Glutamatergic neuron (in vitro differentiated cells): Measurements from ENCODE around the gene RPRD1A. TPM values are rescaled to one million over a fixed set of nuclear protein-coding genes. Genes with fewer than 3 reads are reported as not detected.

Experiments used
- DNase-seq: peaks from one replicate; pipeline ENCODE4 v3.0.0; 2022
- H3K27ac Mint-ChIP-seq: one replicate; pipeline ENCODE4 v1.8.0; 2020; ENCODE audit warnings: mild to moderate bottlenecking, mixed read lengths, inconsistent platforms; ENCODE audit not compliant: unreplicated experiment
- H3K27me3 Mint-ChIP-seq: one replicate; pipeline ENCODE4 v1.8.0; 2020; ENCODE audit warnings: mild to moderate bottlenecking, moderate library complexity, mixed read lengths, inconsistent platforms; ENCODE audit not compliant: unreplicated experiment
- H3K36me3 Mint-ChIP-seq: one replicate; pipeline ENCODE4 v1.8.0; 2020; ENCODE audit warnings: mild to moderate bottlenecking, mixed read lengths, inconsistent platforms; ENCODE audit not compliant: unreplicated experiment
- H3K4me1 Mint-ChIP-seq: one replicate; pipeline ENCODE4 v1.8.0; 2020; ENCODE audit warnings: mild to moderate bottlenecking, low read depth, mixed read lengths, inconsistent platforms; ENCODE audit not compliant: unreplicated experiment
- H3K4me3 Mint-ChIP-seq: one replicate; pipeline ENCODE4 v1.8.0; 2020; ENCODE audit warnings: mild to moderate bottlenecking, mixed read lengths, inconsistent platforms; ENCODE audit not compliant: unreplicated experiment
- H3K9me3 Mint-ChIP-seq: one replicate; pipeline ENCODE4 v1.8.0; 2020; ENCODE audit warnings: mild to moderate bottlenecking, moderate library complexity, mixed read lengths, inconsistent platforms; ENCODE audit not compliant: unreplicated experiment
- total RNA-seq: library from RNA; stranded (reverse); fragmentation: NEBNext Ultra II Directional; extraction: Animal tissue kit (Norgen Biotek cat#: 25700); gene quantifications from one replicate; pipeline ENCODE4 v1.2.1, GENCODE V29; 2021; ENCODE audit not compliant: unreplicated experiment
- TF ChIP-seq, protein P1 (sequence below): fragments of 200-600 bp; sonication (generic); IDR thresholded peaks from one replicate; pipeline ENCODE4 v1.5.0; 2021; ENCODE audit not compliant: partially characterized antibody, unreplicated experiment

RPRD1A gene
- total RNA-seq, 1 donor from 2014 or later, result 68.8 TPM

DNA sequence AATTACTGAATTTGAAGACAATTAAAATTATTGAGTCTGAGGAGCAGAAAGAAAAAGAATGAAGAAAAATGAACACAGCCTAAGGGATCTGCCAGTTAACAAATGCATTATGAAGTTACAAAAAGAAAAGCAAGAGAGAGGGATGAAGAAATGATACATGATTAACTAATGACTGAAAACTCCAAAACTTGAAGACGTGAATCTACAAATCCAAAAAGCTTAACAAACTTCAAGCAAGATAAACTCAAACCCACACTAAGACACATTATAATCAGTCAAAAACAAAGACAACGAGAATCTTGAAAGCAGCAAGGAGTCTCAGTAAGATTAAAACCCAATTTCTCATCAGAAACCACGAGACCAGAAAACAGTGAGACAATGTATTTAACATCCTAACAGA lies 15.6 kb downstream of the RPRD1A start:
- H3K27ac Mint-ChIP-seq, result no peak overlapping the region
- TF ChIP-seq, protein P1, sequence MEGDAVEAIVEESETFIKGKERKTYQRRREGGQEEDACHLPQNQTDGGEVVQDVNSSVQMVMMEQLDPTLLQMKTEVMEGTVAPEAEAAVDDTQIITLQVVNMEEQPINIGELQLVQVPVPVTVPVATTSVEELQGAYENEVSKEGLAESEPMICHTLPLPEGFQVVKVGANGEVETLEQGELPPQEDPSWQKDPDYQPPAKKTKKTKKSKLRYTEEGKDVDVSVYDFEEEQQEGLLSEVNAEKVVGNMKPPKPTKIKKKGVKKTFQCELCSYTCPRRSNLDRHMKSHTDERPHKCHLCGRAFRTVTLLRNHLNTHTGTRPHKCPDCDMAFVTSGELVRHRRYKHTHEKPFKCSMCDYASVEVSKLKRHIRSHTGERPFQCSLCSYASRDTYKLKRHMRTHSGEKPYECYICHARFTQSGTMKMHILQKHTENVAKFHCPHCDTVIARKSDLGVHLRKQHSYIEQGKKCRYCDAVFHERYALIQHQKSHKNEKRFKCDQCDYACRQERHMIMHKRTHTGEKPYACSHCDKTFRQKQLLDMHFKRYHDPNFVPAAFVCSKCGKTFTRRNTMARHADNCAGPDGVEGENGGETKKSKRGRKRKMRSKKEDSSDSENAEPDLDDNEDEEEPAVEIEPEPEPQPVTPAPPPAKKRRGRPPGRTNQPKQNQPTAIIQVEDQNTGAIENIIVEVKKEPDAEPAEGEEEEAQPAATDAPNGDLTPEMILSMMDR, result no peak
- DNase-seq, result no peak
- peaks cover 3% of the 10 kb centered on the region for H3K9me3 Mint-ChIP-seq
- H3K27me3 Mint-ChIP-seq, result no peaks in the 10 kb centered on the region
- peaks cover 4% of the 10 kb centered on the region for H3K4me1 Mint-ChIP-seq
- no peak overlapping the region for H3K4me3 Mint-ChIP-seq
- H3K36me3 Mint-ChIP-seq, result peaks cover 7% of the 10 kb centered on the region

DNA sequence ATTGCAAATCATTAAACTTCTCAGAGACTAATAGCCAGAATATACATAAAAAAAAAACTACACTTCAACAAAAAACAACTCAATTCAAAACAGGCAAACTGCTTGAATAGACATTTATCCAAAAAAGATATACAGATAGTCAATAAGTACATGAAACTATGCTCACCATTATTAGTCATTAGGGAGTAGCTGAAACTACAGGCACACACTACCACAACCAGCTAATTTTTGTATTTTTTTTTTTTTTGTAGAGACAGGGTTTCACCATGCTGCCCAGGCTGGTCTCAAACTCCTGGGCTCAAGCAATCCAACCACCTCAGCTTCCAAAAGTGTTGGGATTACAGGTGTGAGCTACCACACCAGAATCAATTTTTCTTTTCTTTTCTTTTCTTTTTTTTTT lies 16.9 kb downstream of the RPRD1A start:
- no peak overlapping the region for H3K4me3 Mint-ChIP-seq
- peaks cover 5% of the 10 kb centered on the region for H3K9me3 Mint-ChIP-seq
- H3K27me3 Mint-ChIP-seq, result no peaks in the 10 kb centered on the region
- H3K27ac Mint-ChIP-seq, result no peak overlapping the region
- peaks cover 7% of the 10 kb centered on the region for H3K36me3 Mint-ChIP-seq
- peaks cover 4% of the 10 kb centered on the region for H3K4me1 Mint-ChIP-seq
- TF ChIP-seq, protein P1, result no peak
- no peak for DNase-seq

DNA sequence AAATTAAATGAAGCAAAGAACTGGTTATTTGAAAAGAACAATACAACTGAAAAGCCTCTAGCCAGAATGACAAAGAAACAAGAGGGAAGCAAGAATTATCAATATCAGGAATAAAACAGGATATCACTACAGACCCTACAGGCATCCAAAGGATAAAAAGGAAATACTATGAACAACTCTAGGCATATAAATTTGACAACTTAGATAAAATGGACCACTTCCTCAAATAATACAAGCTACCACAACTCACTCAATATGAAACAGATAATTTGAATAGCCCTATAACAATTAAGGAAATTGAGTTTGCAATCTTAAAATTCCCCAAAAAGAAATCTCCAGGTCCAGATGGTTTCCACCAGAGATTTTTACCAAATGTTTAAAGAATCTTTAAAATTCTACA lies 19.8 kb downstream of the RPRD1A start:
- no peak for DNase-seq
- peaks cover 7% of the 10 kb centered on the region for H3K36me3 Mint-ChIP-seq
- peaks cover 2% of the 10 kb centered on the region for H3K4me1 Mint-ChIP-seq
- no peaks in the 10 kb centered on the region for H3K27me3 Mint-ChIP-seq
- H3K27ac Mint-ChIP-seq, result no peak overlapping the region
- TF ChIP-seq, protein P1, result no peak
- peaks cover 6% of the 10 kb centered on the region for H3K9me3 Mint-ChIP-seq
- no peak overlapping the region for H3K4me3 Mint-ChIP-seq

DNA sequence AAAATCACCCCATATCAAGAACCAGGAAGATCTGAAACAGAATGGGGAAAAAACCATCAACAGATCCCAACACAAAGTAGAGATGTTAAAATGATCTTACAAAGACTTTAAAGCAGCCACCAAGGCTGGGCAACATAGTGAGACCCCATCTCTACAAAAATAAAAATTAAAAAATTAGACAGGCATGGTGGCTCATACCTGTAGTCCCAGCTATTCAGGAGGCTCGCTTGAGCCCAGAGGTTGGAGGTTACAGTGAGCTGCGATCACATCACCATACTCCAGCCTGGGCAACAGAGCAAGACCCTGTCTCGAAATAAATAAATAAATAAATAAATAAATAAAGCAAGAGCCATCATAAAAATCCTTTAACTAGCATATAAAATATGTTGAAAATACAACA lies 20.5 kb downstream of the RPRD1A start:
- no peak for DNase-seq
- peaks cover 7% of the 10 kb centered on the region for H3K36me3 Mint-ChIP-seq
- TF ChIP-seq, protein P1, result no peak
- H3K4me1 Mint-ChIP-seq, result peaks cover 2% of the 10 kb centered on the region
- H3K27me3 Mint-ChIP-seq, result no peaks in the 10 kb centered on the region
- no peak overlapping the region for H3K27ac Mint-ChIP-seq
- H3K4me3 Mint-ChIP-seq, result no peak overlapping the region
- peaks cover 6% of the 10 kb centered on the region for H3K9me3 Mint-ChIP-seq

DNA sequence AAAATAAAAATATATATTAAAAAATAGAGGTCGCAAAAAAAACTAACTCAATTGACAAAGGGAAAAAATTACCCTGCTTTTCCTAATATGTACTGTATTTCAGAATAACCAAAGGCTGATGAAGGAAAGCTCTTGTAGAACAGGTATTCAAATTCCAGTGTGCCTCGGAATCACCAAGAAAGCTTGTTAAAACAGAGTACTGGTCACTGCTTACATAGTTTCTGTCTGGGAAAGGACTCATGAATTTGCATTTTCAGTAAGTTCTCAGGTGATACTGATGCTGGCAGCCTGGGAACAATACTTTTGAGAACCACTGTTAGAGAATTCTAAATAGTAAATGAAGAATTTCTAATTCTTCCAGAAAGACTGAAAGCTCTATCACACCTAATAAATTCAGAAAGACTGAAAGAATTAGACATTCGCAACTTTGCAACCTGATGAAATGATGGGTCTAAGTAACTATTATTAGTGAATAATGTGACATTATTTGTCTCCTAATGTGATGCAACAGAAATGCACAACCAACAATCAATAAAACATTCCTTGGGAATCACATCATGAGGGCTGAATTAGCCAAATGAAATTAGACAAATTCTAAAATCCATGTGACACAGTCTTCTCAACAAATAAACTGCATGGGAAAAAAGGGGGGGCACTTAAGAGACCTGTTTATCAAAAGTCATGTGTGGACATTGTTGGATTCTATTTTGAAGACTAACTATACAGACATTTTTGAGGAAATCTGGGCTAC lies 21.9 kb downstream of the RPRD1A start:
- H3K36me3 Mint-ChIP-seq, result peaks cover 7% of the 10 kb centered on the region
- H3K4me1 Mint-ChIP-seq, result no peaks in the 10 kb centered on the region
- DNase-seq, result no peak
- TF ChIP-seq, protein P1, result no peak
- H3K4me3 Mint-ChIP-seq, result no peak overlapping the region
- no peaks in the 10 kb centered on the region for H3K27me3 Mint-ChIP-seq
- H3K27ac Mint-ChIP-seq, result no peak overlapping the region
- H3K9me3 Mint-ChIP-seq, result peaks cover 6% of the 10 kb centered on the region
